Frontal cortex (tissue), 4 donors: Measurements from ENCODE around the gene MRPL41. TPM values are rescaled to one million over a fixed set of nuclear protein-coding genes. Genes with fewer than 3 reads are reported as not detected.
"Not testable (repeated sequence)": the region's sequence is repeated elsewhere in the genome, so short reads cannot be mapped to it uniquely, and the experiment has no call there.

Source experiments
- DNase-seq, 2 donors: peaks; one replicate each; pipeline ENCODE4 v3.0.0; 2012; ENCODE audit warnings: low spot score in 2 of 2
- FAIRE-seq: peaks from 2 replicates; lab custom pipeline; 2012; peaks lifted over from hg19 to GRCh38; lab: Jason Lieb, UNC
- total RNA-seq: library from RNA; depleted of rRNA; stranded (reverse); fragments of >200 nt; gene quantifications from one replicate; pipeline ENCODE4 v1.2.3, GENCODE V29; 2014
- donor health status: control.
- donor health status: control.
- donor health status: control.

MRPL41 gene
- total RNA-seq = 22.4 TPM

GRCh38 chr9:137551264-137552021 lies at the start of gene MRPL41:
Gene MRPL41, plus strand, starts transcription at chr9:137551879. Its CDS starts 203 bp downstream, at chr9:137552082.
- FAIRE-seq = no peak
- peak; percentile 97 to 98 for DNase-seq

DNA sequence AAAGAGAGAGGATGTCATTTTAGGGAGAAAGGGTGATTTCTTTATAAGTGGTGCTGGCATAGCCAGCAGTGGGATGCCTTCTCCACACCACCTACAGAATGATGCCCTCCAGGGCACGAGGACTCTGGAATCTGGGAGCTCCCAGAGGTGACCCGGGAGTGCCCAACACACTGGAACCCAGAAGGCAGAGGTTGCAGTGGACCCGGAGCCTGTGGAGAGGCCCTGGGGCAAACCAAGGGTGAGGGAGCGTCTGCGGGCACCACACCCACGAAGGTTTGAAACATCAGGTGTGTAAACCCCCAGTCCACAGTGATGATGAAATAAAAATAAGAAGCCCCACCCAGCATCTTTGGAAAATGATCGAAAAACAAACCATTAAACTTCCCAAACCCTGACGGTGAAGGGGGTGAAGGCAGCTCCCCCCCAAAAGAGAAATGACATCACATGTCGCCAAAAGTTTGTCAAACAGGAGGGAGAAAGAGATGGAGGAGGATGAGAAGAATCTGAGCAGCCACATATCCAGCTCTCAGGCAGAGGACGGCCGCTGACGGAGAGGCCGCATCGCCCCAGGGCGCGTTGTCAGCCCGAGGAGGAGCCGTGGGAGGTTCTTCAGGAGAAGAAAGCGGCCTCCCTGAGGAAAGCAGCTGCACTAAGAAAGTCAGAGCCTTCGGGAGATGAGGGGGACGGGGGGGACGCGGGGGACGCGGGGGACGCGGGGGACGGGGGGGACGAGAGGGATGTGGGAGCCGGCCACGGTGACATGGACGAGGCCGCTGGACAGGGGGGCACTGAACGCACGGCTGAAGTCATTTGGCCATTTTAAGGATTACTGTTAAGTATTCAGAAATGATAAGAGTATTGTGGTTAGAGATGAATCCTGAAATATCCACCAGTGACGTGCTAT lies 49.4 kb upstream of the MRPL41 start:
- FAIRE-seq (no peak), DNase-seq (peak in 1 of 2 donors; percentile 63)

DNA sequence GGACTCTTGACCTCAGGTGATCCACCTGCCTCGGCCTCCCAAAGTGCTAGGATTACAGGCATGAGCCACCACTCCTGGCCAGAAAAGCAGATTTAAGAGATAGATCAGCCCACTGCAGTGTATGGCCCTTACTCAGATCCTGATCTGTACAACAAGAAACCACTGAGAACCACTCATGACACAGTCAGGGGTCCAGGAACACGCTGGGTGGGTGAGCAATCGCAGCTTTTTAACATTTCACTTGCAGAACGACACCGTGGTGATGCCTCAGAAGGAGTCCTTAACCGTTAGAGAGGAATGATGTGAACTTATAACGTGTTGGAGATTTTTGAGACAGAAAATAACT lies 47.3 kb upstream of the MRPL41 start:
- FAIRE-seq = no peak

DNA sequence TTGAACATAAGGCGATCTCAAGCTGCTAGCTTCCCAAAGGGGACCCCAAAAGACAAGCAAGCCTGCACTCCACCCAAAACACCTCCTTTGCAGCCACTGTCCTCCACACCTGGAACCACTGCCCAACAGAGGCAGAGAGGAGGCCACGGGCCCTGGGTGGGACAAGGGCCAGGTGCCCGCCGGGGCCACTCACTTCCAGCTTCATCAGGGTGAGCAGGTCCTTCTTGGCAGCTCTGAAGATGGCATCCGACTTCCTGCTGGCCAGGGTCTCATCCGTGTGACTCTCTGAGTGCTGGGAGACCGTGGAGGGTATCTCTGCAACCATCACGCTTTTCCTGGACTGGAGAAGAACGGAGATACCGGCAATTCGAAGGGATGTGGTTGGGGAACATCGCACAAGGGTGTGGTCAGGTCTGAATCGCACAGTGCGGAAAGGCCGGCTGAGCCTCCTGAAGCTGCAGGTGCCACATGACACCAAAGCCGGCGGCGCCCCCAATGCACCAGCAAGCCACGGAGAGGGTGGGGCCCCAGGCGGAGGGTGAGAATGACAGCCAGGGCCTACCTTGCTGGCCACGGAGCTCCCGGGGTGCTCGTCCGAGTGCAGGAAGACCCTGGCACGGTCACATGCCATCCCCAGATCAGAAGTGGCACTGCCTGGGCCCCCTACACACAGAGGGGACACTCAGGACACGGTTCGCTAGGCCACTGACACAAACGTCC lies 46.1 kb upstream of the MRPL41 start:
- FAIRE-seq (no peak), DNase-seq (no peak)

More for the DNA sequence above, 47.3 kb upstream of the MRPL41 start:
- DNase-seq = no peak

GRCh38 chr9:137506274-137506673 lies 45.4 kb upstream of the MRPL41 start:
- DNase-seq (no peak), FAIRE-seq (no peak)

DNA sequence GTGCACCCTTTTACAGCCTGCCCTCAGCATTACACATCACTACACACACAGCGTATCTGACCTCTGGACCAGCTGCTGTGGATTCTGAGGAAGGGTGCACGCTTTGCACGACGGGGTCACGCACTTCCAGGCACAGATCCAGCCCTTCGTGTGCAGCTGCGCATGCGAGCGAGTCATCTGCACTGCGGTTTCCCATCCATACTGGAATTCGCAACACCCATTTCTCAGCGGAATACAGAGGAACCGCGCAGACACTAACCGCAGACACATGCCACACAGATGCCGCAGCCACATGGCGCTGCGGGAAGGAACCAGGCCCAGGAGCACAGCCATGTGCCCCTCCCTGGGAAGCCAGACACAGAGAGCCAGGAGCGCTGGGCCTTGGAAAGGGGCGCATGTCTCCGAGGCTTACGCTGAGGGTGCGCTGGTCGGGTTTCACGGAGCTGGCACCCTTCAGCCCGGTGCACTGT lies 44.9 kb upstream of the MRPL41 start:
- DNase-seq (no peak), FAIRE-seq (no peak)

DNA sequence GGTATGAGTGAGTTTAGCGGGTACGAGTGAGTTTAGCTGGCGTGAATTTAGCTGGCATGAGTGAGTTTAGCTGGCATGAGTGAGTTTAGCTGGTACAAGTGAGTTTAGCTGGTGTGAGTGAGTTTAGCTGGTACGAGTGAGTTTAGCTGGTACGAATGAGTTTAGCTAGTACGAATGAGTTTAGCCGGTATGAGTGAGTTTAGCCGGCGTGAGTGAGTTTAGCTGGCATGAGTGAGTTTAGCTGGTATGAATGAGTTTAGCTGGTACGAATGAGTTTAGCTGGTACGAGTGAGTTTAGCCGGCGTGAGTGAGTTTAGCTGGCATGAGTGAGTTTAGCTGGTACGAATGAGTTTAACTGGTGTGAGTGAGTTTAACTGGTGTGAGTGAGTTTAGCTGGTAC lies 42.5 kb upstream of the MRPL41 start:
- FAIRE-seq (no peak), DNase-seq (no peak)

- FAIRE-seq, DNase-seq: not testable (repeated sequence)
Observed at GRCh38 chr9:137511126-137511525, 40.6 kb upstream of the MRPL41 start.

- no peak for FAIRE-seq
- DNase-seq = no peak
Observed at GRCh38 chr9:137511758-137512463, 39.8 kb upstream of the MRPL41 start.

DNA sequence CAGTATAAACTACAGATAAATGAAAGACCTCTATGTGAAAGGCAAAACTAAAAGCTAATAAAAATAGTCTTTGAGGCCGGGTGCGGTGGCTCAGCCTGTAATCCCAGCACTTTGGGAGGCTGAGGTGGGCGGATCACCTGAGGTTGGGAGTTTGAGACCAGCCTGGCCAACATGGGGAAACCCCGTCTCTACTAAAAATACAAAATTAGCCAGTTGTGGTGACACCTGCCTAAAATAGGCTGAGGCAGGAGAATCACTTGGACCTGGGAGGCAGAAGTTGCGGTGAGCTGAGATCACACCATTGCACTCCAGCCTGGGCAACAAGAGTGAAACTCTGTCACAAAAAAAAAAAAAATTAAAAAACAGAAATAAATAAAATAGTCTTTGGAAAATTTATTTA lies 38.5 kb upstream of the MRPL41 start:
- FAIRE-seq, DNase-seq: not testable (repeated sequence)

DNA sequence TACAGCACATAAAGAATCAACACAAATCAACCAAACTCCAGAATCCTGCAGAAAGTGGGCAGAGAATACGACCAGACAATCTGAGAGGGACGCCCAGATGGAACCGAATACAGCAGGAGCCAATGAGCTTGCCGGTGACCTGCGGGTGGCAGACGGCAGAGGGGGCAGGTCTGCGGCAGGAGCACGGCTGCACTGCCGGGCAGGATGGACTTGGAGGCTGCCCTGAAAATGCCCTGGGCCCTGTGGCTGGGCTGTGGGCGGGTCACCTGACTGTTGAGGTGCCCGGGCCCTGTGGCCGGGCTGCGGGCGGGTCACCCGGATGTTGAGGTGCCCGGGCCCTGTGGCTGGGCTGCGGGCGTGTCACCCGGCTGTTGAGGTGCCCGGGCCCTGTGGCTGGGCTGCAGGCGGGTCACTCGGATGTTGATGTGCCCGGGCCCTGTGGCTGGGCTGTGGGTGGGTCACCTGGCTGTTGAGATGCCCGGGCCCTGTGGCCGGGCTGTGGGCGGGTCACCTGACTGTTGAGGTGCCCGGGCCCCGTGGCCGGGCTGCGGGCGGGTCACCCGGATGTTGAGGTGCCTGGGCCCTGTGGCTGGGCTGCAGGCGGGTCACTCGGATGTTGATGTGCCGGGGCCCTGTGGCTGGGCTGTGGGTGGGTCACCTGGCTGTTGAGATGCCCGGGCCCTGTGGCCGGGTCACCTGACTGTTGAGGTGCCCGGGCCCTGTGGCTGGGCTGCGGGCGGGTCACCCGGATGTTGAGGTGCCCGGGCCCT lies 37.7 kb upstream of the MRPL41 start:
- DNase-seq = not testable (repeated sequence)

GRCh38 chr9:137514691-137515337 lies 36.9 kb upstream of the MRPL41 start:
- no peak for FAIRE-seq

More for the DNA sequence above, 37.7 kb upstream of the MRPL41 start:
- FAIRE-seq = not testable (repeated sequence)

GRCh38 chr9:137515338-137515724 lies 36.3 kb upstream of the MRPL41 start:
- no peak for DNase-seq
- FAIRE-seq = no peak

More at GRCh38 chr9:137514691-137515337, 36.9 kb upstream of the MRPL41 start:
- DNase-seq = no peak

- DNase-seq = no peak
- FAIRE-seq = no peak
Observed at GRCh38 chr9:137516144-137516917, 35.3 kb upstream of the MRPL41 start.

GRCh38 chr9:137518661-137519459 lies 32.8 kb upstream of the MRPL41 start:
- DNase-seq, FAIRE-seq: not testable (repeated sequence)

DNA sequence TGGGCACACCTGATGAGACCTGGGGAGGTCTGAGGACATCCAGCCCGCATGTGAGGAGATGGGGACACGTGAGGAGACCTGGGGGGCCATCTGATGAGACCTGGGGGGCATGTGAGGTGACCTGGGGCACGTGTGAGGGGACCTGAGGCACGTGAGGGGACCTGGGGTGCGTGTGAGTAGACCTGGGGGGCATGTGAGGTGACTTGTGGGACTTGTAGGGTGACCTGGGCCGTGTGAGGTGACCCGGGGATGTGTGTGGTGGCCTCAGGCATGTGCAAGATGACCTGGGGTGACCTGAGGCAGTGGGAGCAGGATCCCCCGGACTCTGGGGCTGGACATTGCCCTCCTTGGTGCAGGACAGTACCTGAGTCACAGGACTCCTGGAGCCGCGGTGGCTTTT lies 32.1 kb upstream of the MRPL41 start:
- FAIRE-seq = no peak
- DNase-seq = no peak
